Measurements from ENCODE around the gene KRT10. TPM values are rescaled to one million over a fixed set of nuclear protein-coding genes. Genes with fewer than 3 reads are reported as not detected.
"Not testable (repeated sequence)": the region's sequence is repeated elsewhere in the genome, so short reads cannot be mapped to it uniquely, and the experiment has no call there.

Gene KRT10
- total RNA-seq, 1 donor from 2014 or later = 50.6 TPM

DNA sequence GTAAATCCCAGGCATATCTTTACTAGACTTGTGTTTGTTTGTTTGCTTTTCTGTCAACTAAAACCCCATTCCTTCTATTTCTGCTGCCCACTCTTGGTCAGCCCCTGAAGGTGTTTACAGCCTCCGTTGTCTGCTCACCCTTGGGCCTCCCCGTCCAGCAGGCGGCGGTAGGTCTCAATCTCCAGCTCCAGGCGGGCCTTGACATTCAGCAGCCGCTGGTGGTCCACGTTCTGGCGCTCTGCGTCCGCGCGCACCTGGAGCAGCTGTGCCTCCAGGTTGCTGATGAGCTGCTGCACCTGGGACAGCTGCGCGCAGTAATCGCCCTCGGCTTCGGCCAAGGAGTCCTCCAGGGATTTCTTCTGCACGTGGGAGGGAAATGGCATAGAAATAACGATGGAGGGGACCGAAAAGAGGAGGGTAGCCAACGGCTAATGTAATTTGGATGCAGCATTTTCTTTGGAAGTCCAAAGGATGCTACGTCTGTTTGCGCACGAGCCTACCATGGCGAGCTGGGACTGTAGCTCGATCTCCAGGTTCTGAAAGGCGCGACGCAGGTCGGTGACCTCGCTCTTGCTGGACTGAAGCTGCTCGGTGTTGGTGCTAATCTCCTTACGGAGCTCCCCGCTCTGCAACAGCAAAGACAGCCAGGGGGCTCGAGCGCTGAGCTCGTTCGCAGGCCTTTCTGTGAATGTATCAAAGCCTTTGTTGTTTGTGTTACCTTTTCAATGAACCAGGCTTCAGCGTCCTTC is 40.7 kb upstream of the KRT10 start:
- H3K4me3 Mint-ChIP-seq (ENCODE audit: unreplicated experiment) = no peak overlapping the region
- peaks cover 3% of the 10 kb centered on the region for H3K4me1 Mint-ChIP-seq (ENCODE audit: low read depth, unreplicated experiment)
- H3K79me2 ChIP-seq (ENCODE audit: insufficient read depth, low read length) = no peaks in the 10 kb centered on the region
- H3K9me3 Mint-ChIP-seq (ENCODE audit: unreplicated experiment) = no peaks in the 10 kb centered on the region
- no peak overlapping the region for H3K4me2 ChIP-seq (ENCODE audit: low read length)
- DNase-seq (ENCODE audit: low read depth) (no peak), FAIRE-seq (no peak)
- H3K36me3 ChIP-seq (ENCODE audit: insufficient read depth, low read length) = no peaks in the 10 kb centered on the region
- TF ChIP-seq, protein P1, sequence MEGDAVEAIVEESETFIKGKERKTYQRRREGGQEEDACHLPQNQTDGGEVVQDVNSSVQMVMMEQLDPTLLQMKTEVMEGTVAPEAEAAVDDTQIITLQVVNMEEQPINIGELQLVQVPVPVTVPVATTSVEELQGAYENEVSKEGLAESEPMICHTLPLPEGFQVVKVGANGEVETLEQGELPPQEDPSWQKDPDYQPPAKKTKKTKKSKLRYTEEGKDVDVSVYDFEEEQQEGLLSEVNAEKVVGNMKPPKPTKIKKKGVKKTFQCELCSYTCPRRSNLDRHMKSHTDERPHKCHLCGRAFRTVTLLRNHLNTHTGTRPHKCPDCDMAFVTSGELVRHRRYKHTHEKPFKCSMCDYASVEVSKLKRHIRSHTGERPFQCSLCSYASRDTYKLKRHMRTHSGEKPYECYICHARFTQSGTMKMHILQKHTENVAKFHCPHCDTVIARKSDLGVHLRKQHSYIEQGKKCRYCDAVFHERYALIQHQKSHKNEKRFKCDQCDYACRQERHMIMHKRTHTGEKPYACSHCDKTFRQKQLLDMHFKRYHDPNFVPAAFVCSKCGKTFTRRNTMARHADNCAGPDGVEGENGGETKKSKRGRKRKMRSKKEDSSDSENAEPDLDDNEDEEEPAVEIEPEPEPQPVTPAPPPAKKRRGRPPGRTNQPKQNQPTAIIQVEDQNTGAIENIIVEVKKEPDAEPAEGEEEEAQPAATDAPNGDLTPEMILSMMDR (IDR thresholded peaks at IDR 0.05; ENCODE audit: insufficient read depth, low read depth, low read length) = peak; percentile 41
- no peak for TF ChIP-seq EZH2 (IDR thresholded peaks at IDR 0.05; ENCODE audit: insufficient read depth, low read length)
- peaks cover 2% of the 10 kb centered on the region for H3K27me3 Mint-ChIP-seq (ENCODE audit: low read depth, unreplicated experiment)
- no peak overlapping the region for H3K4me3 ChIP-seq (ENCODE audit: insufficient read depth, low read depth, low read length)
- H3K27ac Mint-ChIP-seq (ENCODE audit: unreplicated experiment) = no peak overlapping the region
- H3K9ac ChIP-seq (ENCODE audit: low read length) = no peak overlapping the region
- H3K27ac ChIP-seq (ENCODE audit: low read depth, low read length) = no peak overlapping the region
- no peaks in the 10 kb centered on the region for H3K27me3 ChIP-seq (ENCODE audit: insufficient read depth, low read length)
- H3K36me3 Mint-ChIP-seq (ENCODE audit: low read depth, unreplicated experiment) = no peaks in the 10 kb centered on the region
- peak overlapping the region; percentile 57 for H2AFZ ChIP-seq (ENCODE audit: low read depth, low read length)
- H3K4me1 ChIP-seq (ENCODE audit: insufficient read depth, low read length) = no peaks in the 10 kb centered on the region
- H3K9me3 ChIP-seq (ENCODE audit: insufficient read depth, low read depth, low read length) = no peaks in the 10 kb centered on the region
- H4K20me1 ChIP-seq (ENCODE audit: insufficient read depth, low read length) = no peaks in the 10 kb centered on the region

DNA sequence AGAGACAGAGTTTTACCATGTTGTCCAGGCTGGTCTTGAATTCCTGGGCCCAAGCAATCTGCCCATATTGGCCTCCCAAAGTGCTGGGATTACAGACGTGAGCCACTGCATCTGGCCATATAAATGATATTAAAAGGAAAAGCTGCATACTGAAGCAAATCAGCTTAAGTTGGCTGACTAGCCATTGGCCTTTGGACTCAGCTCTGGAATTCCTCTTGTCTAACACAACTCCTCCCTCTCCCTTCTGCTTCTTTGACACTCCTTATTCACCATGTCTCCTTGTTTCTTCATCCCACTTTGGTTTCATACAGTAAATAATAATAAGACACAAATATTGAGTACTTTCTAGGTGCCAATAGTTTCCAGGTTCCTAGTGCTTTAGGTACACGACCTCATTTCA is 37.1 kb upstream of the KRT10 start:
- Mint-ChIP-seq H3K36me3 (ENCODE audit: low read depth, unreplicated experiment) (no peaks in the 10 kb centered on the region), H3K4me1 (ENCODE audit: low read depth, unreplicated experiment) (peaks cover 2% of the 10 kb centered on the region), H3K27me3 (ENCODE audit: low read depth, unreplicated experiment) (peaks cover 2% of the 10 kb centered on the region), H3K4me3 (ENCODE audit: unreplicated experiment) (no peak overlapping the region), H3K9me3 (ENCODE audit: unreplicated experiment) (no peaks in the 10 kb centered on the region), H3K27ac (ENCODE audit: unreplicated experiment) (no peak overlapping the region)
- H3K4me1 ChIP-seq (ENCODE audit: insufficient read depth, low read length) = no peaks in the 10 kb centered on the region
- no peak overlapping the region for H3K27ac ChIP-seq (ENCODE audit: low read depth, low read length)
- H2AFZ ChIP-seq (ENCODE audit: low read depth, low read length) = no peak overlapping the region
- H4K20me1 ChIP-seq (ENCODE audit: insufficient read depth, low read length) = no peaks in the 10 kb centered on the region
- no peak overlapping the region for H3K4me3 ChIP-seq (ENCODE audit: insufficient read depth, low read depth, low read length)
- DNase-seq (ENCODE audit: low read depth) (no peak), FAIRE-seq (no peak)
- no peak overlapping the region for H3K9ac ChIP-seq (ENCODE audit: low read length)
- H3K9me3 ChIP-seq (ENCODE audit: insufficient read depth, low read depth, low read length) = no peaks in the 10 kb centered on the region
- H3K36me3 ChIP-seq (ENCODE audit: insufficient read depth, low read length) = no peaks in the 10 kb centered on the region
- H3K79me2 ChIP-seq (ENCODE audit: insufficient read depth, low read length) = no peaks in the 10 kb centered on the region
- no peak overlapping the region for H3K4me2 ChIP-seq (ENCODE audit: low read length)
- TF ChIP-seq EZH2 (IDR thresholded peaks at IDR 0.05; ENCODE audit: insufficient read depth, low read length) = no peak
- TF ChIP-seq, protein P1 (IDR thresholded peaks at IDR 0.05; ENCODE audit: insufficient read depth, low read depth, low read length) = no peak
- H3K27me3 ChIP-seq (ENCODE audit: insufficient read depth, low read length) = no peaks in the 10 kb centered on the region

- not testable (repeated sequence) for H3K27me3 Mint-ChIP-seq (ENCODE audit: low read depth, unreplicated experiment); H3K4me3 Mint-ChIP-seq (ENCODE audit: unreplicated experiment); H4K20me1 ChIP-seq (ENCODE audit: insufficient read depth, low read length); H3K27me3 ChIP-seq (ENCODE audit: insufficient read depth, low read length); H3K36me3 ChIP-seq (ENCODE audit: insufficient read depth, low read length); H3K4me2 ChIP-seq (ENCODE audit: low read length); H3K79me2 ChIP-seq (ENCODE audit: insufficient read depth, low read length); FAIRE-seq; H3K36me3 Mint-ChIP-seq (ENCODE audit: low read depth, unreplicated experiment); H3K27ac ChIP-seq (ENCODE audit: low read depth, low read length); H3K4me3 ChIP-seq (ENCODE audit: insufficient read depth, low read depth, low read length); H3K27ac Mint-ChIP-seq (ENCODE audit: unreplicated experiment); H3K4me1 Mint-ChIP-seq (ENCODE audit: low read depth, unreplicated experiment); H3K9me3 Mint-ChIP-seq (ENCODE audit: unreplicated experiment); H3K9me3 ChIP-seq (ENCODE audit: insufficient read depth, low read depth, low read length); H3K4me1 ChIP-seq (ENCODE audit: insufficient read depth, low read length); H2AFZ ChIP-seq (ENCODE audit: low read depth, low read length); H3K9ac ChIP-seq (ENCODE audit: low read length); DNase-seq (ENCODE audit: low read depth)
Observed at GRCh38 chr17:40858667-40859066, 36.3 kb upstream of the KRT10 start.
